GM18519 (cell line): ENCODE results near the gene PROK1.
"Not testable (repeated sequence)": the region's sequence is repeated elsewhere in the genome, so short reads cannot be mapped to it uniquely, and the experiment has no call there.

Experiments
- ATAC-seq: cut with Tn5 transposase; IDR thresholded peaks from one replicate; pipeline ENCODE4 v1.9.1; 2021; ENCODE audit warnings: mild to moderate bottlenecking, moderate library complexity; ENCODE audit not compliant: unreplicated experiment, low FRiP score

The PROK1 gene

GRCh38 chr1:110450929-110451328 lies at the start of gene PROK1:
TSS of gene PROK1 (plus strand) at chr1:110451149. CDS start at chr1:110451217, 68 bp downstream.
- no peak for ATAC-seq

- ATAC-seq, result no peak
Observed at GRCh38 chr1:110403805-110404204, 47.1 kb upstream of the PROK1 start.

GRCh38 chr1:110404401-110404800 lies 46.5 kb upstream of the PROK1 start:
- ATAC-seq, result no peak

- ATAC-seq, result not testable (repeated sequence)
Observed at GRCh38 chr1:110406407-110406806, 44.5 kb upstream of the PROK1 start.

- peak; percentile 61 for ATAC-seq
Observed at GRCh38 chr1:110407260-110408210, 43.4 kb upstream of the PROK1 start, which contains the start of gene LAMTOR5. TSS of gene LAMTOR5 (minus strand) at chr1:110407694. CDS start at chr1:110407620, 74 bp downstream.

- ATAC-seq, result no peak
Observed at GRCh38 chr1:110408488-110408887, 42.5 kb upstream of the PROK1 start.

- no peak for ATAC-seq
Observed at GRCh38 chr1:110409316-110409715, 41.6 kb upstream of the PROK1 start.

GRCh38 chr1:110411173-110411735 lies 39.7 kb upstream of the PROK1 start:
- ATAC-seq, result no peak

GRCh38 chr1:110412576-110412975 lies 38.4 kb upstream of the PROK1 start:
- no peak for ATAC-seq

- not testable (repeated sequence) for ATAC-seq
Observed at GRCh38 chr1:110413045-110413444, 37.9 kb upstream of the PROK1 start.

GRCh38 chr1:110418729-110419128 lies 32.2 kb upstream of the PROK1 start:
- no peak for ATAC-seq

- ATAC-seq, result no peak
Observed at GRCh38 chr1:110420023-110420662, 30.8 kb upstream of the PROK1 start.

GRCh38 chr1:110420874-110421793 lies 29.8 kb upstream of the PROK1 start:
- no peak for ATAC-seq

- no peak for ATAC-seq
Observed at GRCh38 chr1:110424699-110425611, 26.0 kb upstream of the PROK1 start.

- ATAC-seq, result no peak
Observed at GRCh38 chr1:110425612-110426152, 25.3 kb upstream of the PROK1 start.

GRCh38 chr1:110426854-110427253 lies 24.1 kb upstream of the PROK1 start:
- ATAC-seq, result no peak

- no peak for ATAC-seq
Observed at GRCh38 chr1:110428946-110429345, 22.0 kb upstream of the PROK1 start.

- ATAC-seq, result no peak
Observed at GRCh38 chr1:110430366-110430765, 20.6 kb upstream of the PROK1 start.

- no peak for ATAC-seq
Observed at GRCh38 chr1:110430901-110431300, 20.0 kb upstream of the PROK1 start.
